ENCODE data around the gene CLASRP. TPM values are rescaled to one million over a fixed set of nuclear protein-coding genes. Genes with fewer than 3 reads are reported as not detected.

The CLASRP gene
- total RNA-seq, 1 donor from 2014 or later: 133 TPM

- H3K27me3 Mint-ChIP-seq (ENCODE audit: low read depth): no peaks in the 10 kb centered on the region
- peak overlapping the region; percentile 60 for H3K27ac Mint-ChIP-seq
- TF ChIP-seq, protein P1, sequence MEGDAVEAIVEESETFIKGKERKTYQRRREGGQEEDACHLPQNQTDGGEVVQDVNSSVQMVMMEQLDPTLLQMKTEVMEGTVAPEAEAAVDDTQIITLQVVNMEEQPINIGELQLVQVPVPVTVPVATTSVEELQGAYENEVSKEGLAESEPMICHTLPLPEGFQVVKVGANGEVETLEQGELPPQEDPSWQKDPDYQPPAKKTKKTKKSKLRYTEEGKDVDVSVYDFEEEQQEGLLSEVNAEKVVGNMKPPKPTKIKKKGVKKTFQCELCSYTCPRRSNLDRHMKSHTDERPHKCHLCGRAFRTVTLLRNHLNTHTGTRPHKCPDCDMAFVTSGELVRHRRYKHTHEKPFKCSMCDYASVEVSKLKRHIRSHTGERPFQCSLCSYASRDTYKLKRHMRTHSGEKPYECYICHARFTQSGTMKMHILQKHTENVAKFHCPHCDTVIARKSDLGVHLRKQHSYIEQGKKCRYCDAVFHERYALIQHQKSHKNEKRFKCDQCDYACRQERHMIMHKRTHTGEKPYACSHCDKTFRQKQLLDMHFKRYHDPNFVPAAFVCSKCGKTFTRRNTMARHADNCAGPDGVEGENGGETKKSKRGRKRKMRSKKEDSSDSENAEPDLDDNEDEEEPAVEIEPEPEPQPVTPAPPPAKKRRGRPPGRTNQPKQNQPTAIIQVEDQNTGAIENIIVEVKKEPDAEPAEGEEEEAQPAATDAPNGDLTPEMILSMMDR (IDR thresholded peaks at IDR 0.05; ENCODE audit: unreplicated experiment): no peak
- no peaks in the 10 kb centered on the region for H3K9me3 Mint-ChIP-seq
- DNase-seq (ENCODE audit: low spot score in 2 of 2, unreplicated experiment in 2 of 2): no peak
- peaks cover 59% of the 10 kb centered on the region for H3K4me1 Mint-ChIP-seq
- no peaks in the 10 kb centered on the region for H3K36me3 Mint-ChIP-seq
- H3K4me3 Mint-ChIP-seq: no peak overlapping the region
Observed at GRCh38 chr19:45097450-45097775, 58.6 kb downstream of the CLASRP start.

GRCh38 chr19:45097776-45098520 lies 59.1 kb downstream of the CLASRP start:
- H3K4me3 Mint-ChIP-seq: no peak overlapping the region
- H3K4me1 Mint-ChIP-seq: peaks cover 59% of the 10 kb centered on the region
- no peak for DNase-seq (ENCODE audit: low spot score in 2 of 2, unreplicated experiment in 2 of 2)
- no peaks in the 10 kb centered on the region for H3K36me3 Mint-ChIP-seq
- no peaks in the 10 kb centered on the region for H3K27me3 Mint-ChIP-seq (ENCODE audit: low read depth)
- TF ChIP-seq, protein P1 (IDR thresholded peaks at IDR 0.05; ENCODE audit: unreplicated experiment): no peak
- no peaks in the 10 kb centered on the region for H3K9me3 Mint-ChIP-seq
- H3K27ac Mint-ChIP-seq: peak overlapping the region; percentile 60

DNA sequence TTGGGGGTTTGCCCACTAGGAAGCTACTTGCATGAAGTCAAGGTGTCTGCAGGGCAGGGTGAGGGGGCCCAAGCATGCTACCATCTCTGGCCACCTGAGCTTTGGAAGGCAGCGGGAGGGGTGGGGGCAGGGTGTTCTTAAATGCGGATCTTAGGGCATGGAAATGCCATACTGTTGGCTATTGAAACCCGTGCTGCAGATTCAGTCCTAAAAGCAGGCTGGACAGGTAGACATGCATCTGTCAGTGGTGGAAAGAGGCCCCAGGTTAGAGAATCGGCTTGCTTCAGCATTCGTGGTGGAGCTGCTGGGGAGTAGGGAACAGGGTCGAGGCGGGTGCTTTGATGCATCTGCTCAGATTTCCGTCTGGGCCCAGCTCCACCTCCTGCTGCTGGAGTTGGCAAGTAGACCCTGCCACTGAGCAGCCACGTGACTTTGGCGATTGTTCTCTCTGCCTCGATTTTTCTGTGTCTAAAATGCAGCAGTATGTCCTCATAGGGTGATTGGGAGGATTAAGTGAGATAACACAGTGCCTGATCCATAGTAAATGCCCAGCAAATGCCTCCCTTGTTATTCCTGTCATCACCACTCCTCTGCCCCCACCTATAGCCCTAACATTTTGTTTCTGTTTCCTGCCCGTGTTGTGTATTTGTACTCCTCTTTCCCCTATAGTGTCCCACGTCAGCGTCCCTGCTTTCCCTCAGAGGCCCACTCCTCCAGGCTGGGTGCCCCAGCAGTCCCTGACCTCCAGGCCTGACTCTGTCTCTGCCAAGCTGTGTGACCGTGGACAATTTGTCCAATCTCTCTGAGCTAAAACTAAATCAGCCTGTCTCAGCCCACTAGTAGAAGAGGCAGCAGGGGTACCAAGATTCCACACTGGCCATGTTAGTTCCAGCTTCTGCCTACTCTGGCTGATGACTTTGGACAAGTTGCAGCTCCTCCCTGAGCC lies 59.9 kb downstream of the CLASRP start:
- no peak for DNase-seq (ENCODE audit: low spot score in 2 of 2, unreplicated experiment in 2 of 2)
- Mint-ChIP-seq H3K36me3 (no peaks in the 10 kb centered on the region), H3K4me3 (no peak overlapping the region), H3K27me3 (ENCODE audit: low read depth) (no peaks in the 10 kb centered on the region), H3K27ac (peak overlapping the region; percentile 55), H3K9me3 (no peaks in the 10 kb centered on the region), H3K4me1 (peaks cover 56% of the 10 kb centered on the region)
- TF ChIP-seq, protein P1 (IDR thresholded peaks at IDR 0.05; ENCODE audit: unreplicated experiment): no peak

DNA sequence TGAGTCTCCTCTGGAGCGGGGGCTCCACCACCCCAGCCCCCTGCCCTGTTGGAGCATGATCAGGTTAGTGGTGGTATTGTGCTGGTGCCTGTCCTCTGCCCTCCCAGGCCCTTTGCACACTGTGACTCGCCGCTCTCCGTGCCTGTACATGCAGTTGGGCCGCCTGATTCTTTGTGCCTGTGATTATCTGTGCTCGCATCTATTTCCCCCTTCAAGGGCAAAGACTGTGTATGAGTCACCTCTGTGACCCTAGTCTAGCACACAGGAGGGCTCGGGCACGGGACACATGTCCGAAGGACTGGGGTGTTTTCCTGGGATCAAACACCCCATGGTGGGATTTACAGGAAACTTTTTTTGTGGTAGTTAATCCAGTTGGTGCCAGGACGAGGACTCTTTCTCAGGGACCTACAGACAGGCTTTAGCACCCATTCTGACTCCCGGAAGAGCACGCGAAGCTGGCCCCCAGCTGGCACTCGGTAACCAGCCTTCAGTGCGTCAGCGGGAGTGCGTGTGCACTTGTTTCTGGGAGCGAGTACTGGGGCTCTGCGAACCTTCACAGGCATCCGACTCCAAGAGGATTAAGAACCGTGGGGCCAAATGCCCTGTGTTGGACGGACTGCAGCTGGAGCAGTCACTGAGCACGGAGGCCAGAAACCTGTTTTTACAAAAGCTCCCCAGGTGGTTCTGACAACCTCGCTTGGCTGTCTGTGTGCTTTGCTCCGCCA lies 60.8 kb downstream of the CLASRP start:
- Mint-ChIP-seq H3K27me3 (ENCODE audit: low read depth) (no peaks in the 10 kb centered on the region), H3K36me3 (no peaks in the 10 kb centered on the region), H3K9me3 (no peaks in the 10 kb centered on the region), H3K27ac (peak overlapping the region; percentile 60), H3K4me3 (no peak overlapping the region), H3K4me1 (peaks cover 55% of the 10 kb centered on the region)
- TF ChIP-seq, protein P1 (IDR thresholded peaks at IDR 0.05; ENCODE audit: unreplicated experiment): no peak
- DNase-seq (ENCODE audit: low spot score in 2 of 2, unreplicated experiment in 2 of 2): no peak

DNA sequence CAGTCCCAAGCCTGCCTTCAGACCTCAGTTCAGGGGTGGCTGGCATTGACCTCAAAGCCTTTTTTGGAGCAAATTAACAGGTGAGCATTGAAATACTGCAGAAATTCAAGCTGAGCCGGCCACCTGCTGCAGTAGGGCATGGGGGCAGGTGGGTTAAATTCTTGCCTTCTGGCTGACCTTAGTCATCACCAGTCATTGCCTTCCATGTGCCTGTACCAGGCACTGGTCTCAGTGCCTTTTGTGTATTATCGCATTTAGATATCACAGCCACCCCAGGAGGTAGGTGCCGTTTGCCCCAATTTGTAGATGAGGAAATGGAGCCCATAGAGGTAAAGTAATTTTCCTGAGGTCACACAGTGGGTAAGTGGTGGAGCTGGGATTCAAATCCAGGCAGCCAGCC lies 61.4 kb downstream of the CLASRP start:
- Mint-ChIP-seq H3K27ac (no peak overlapping the region), H3K9me3 (no peaks in the 10 kb centered on the region), H3K27me3 (ENCODE audit: low read depth) (no peaks in the 10 kb centered on the region), H3K4me1 (peaks cover 55% of the 10 kb centered on the region), H3K36me3 (no peaks in the 10 kb centered on the region), H3K4me3 (no peak overlapping the region)
- no peak for DNase-seq (ENCODE audit: low spot score in 2 of 2, unreplicated experiment in 2 of 2)
- TF ChIP-seq, protein P1 (IDR thresholded peaks at IDR 0.05; ENCODE audit: unreplicated experiment): no peak

All from mesothelial cell of epicardium (in vitro differentiated cells).